Dermis blood vessel endothelial cell (primary cell): ENCODE measurements around the gene HGS. TPM values are rescaled to one million over a fixed set of nuclear protein-coding genes. Genes with fewer than 3 reads are reported as not detected.

Experiments used
- total RNA-seq: library from RNA; depleted of rRNA; stranded (reverse); fragments of >200 nt; gene quantifications from 2 replicates; pipeline ENCODE4 v1.2.3, GENCODE V29; 2014

Gene HGS
- total RNA-seq, 1 donor from 2014 or later: 59.7 TPM

Other genes with a start within 250 kb of the HGS start
- 6,291 and 7,288 TPM in 2 replicates for gene ACTG1, start 171.2 kb upstream of the HGS start, total RNA-seq
- 0.42 and 1.0 TPM in 2 replicates for gene FSCN2, start 155.6 kb upstream of the HGS start, total RNA-seq
- 26.0 and 27.1 TPM in 2 replicates for gene FAAP100, start 131.7 kb upstream of the HGS start, total RNA-seq
- gene NPLOC4, start 46.9 kb upstream of the HGS start, total RNA-seq: 83.9 and 124 TPM in 2 replicates
- 0.68 and 1.3 TPM in 2 replicates for gene TSPAN10, start 46.8 kb upstream of the HGS start, total RNA-seq
- 3.4 and 4.1 TPM in 2 replicates for gene PDE6G, start 27.5 kb upstream of the HGS start, total RNA-seq
- 25.2 and 45.1 TPM in 2 replicates for gene OXLD1, start 17.4 kb upstream of the HGS start, total RNA-seq
- gene CCDC137, start 17.3 kb upstream of the HGS start, total RNA-seq: 11.1 and 14.1 TPM in 2 replicates
- 21.0 and 25.2 TPM in 2 replicates for gene ARL16, start 214 bp upstream of the HGS start, total RNA-seq
- gene MRPL12, start 19.4 kb downstream of the HGS start, total RNA-seq: 8.2 and 10.9 TPM in 2 replicates
- gene SLC25A10, start 28.3 kb downstream of the HGS start, total RNA-seq: 11.4 and 28.4 TPM in 2 replicates
- 0.17 TPM in 1 of 2 replicates, not detected in the other for gene GCGR, start 120.1 kb downstream of the HGS start, total RNA-seq
- 79.9 and 138 TPM in 2 replicates for gene MCRIP1, start 149.3 kb downstream of the HGS start, total RNA-seq
- not detected in 2 replicates for gene PPP1R27, start 151.0 kb downstream of the HGS start, total RNA-seq
- gene P4HB, start 176.5 kb downstream of the HGS start, total RNA-seq: 1,052 and 1,490 TPM in 2 replicates
- gene ARHGDIA, start 187.3 kb downstream of the HGS start, total RNA-seq: 195 and 495 TPM in 2 replicates
- gene ALYREF, start 207.6 kb downstream of the HGS start, total RNA-seq: 172 and 224 TPM in 2 replicates
- 79.9 and 128 TPM in 2 replicates for gene ANAPC11, start 207.7 kb downstream of the HGS start, total RNA-seq
- 0.28 TPM in 1 of 2 replicates, not detected in the other for gene NPB, start 218.2 kb downstream of the HGS start, total RNA-seq
- 41.0 and 80.1 TPM in 2 replicates for gene PCYT2, start 227.4 kb downstream of the HGS start, total RNA-seq
- gene SIRT7, start 234.2 kb downstream of the HGS start, total RNA-seq: 17.3 and 21.1 TPM in 2 replicates
- 19.7 and 22.4 TPM in 2 replicates for gene MAFG, start 243.7 kb downstream of the HGS start, total RNA-seq